HG03432 (cell line): ENCODE data around the gene UBAP2.

ENCODE experiments used
- ATAC-seq: cut with Tn5 transposase; IDR thresholded peaks from one replicate; pipeline ENCODE4 v1.9.1; 2021; ENCODE audit warnings: mild to moderate bottlenecking, moderate library complexity; ENCODE audit not compliant: unreplicated experiment

The UBAP2 gene

GRCh38 chr9:34048727-34049629 is at the start of gene UBAP2:
Gene UBAP2 (minus strand): TSS chr9:34048887. CDS start chr9:34017148, 31,739 bp downstream.
- ATAC-seq = peak; percentile 79

DNA sequence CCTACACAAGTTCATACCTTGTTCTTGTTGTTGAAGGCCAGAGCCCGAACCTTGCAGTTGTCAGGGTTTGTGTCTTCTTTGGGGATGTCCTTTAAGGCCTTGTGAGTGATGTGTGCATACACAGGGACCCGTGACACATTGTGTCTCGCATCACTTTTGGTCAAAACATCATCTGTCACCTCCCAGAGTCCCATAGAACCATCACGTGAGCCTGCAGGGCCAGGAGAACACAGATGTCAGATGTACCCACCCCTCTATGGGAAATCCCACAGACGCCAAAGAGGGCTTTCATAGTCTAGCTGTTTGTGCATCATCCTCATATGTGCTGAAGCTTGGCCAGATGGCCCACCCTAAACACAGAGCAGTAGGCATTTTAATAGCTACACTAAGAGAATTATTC is 49.6 kb upstream of the UBAP2 start:
- peak; percentile 56 for ATAC-seq

GRCh38 chr9:34097865-34098264 is 49.2 kb upstream of the UBAP2 start:
- peak; percentile 81 for ATAC-seq

DNA sequence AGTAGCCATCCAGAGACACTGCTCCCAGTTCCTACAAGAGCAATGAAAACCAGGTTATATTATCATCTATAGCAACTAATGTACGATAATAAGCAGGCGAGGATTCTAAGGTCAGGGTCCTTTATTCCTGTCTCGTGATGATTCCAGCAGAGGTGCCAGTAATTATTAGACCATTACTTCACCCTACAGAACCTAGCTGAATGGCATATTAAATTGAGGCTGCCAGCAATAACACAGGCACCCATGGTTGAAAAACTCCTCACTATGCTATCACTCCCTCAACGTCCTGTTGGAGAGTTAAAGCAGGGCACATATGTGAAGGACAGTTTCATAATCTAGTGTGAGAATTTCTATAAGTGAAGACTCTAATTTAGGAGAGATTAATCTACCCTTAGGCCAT is 48.1 kb upstream of the UBAP2 start:
- no peak for ATAC-seq

GRCh38 chr9:34093578-34093977 is 44.9 kb upstream of the UBAP2 start:
- ATAC-seq = no peak

DNA sequence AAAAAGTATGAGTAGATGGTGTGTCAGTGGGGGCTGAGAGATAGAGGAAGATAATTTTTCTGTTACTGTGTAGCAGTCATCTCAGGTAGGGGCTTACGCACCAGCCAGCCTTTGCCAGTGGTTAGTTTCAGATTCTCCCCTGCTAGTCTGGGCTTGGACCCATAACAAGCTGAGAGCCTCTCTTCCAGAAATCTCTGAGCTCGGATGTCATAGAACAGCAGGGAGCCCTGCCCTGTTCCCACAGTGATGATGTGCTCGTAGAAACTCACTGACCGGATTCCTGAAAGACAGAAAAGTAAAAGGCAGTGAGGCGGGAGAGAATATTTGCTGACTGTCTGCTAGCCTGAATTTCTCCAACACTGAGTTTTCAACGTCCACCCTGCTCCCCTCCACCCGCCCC is 40.6 kb upstream of the UBAP2 start:
- ATAC-seq = no peak

DNA sequence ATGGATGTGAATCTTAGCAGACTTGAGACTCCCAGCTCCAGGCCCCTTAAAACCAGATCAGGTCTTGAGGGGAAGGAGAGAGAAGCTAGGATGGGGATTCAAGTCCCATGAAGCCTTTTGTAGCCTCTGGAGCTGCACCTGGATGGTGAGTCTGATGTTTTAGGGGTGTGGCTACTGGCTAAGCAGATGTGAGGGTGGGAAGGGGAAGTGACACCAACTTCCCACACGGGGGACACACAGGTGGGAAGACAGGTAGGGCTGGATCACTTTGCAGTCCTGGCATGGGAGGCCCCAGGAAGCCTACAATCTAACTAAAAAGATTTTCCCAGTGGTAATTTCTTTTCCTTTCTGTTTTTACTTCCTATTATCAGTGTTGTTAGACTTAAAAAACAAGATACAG is 38.7 kb upstream of the UBAP2 start:
- ATAC-seq = no peak

GRCh38 chr9:34086864-34087263 is 38.2 kb upstream of the UBAP2 start:
- no peak for ATAC-seq

- ATAC-seq = no peak
Measured at GRCh38 chr9:34085581-34086500, 37.2 kb upstream of the UBAP2 start.

DNA sequence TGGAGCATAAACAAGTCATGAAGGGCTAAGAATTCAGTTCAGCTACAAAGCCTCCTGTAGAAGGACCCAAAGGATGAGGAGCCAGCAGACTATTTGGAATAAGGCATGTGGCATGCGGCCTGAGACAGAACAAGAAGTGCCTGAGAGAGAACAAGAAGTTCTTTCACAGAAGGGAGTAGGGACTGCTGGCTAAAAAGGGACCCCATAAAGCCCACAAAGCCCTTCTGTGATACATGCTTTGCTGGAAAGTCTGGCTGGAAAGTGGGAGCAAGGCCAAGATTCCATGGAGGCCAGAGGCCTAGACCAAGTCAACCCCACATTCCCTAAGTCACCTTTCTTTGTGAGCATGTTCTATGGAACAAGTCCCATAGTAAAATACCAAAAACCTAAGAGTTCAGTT is 35.9 kb upstream of the UBAP2 start:
- no peak for ATAC-seq

- ATAC-seq = no peak
Measured at GRCh38 chr9:34079181-34079580, 30.5 kb upstream of the UBAP2 start.

GRCh38 chr9:34072868-34073590 is 24.3 kb upstream of the UBAP2 start:
- no peak for ATAC-seq

DNA sequence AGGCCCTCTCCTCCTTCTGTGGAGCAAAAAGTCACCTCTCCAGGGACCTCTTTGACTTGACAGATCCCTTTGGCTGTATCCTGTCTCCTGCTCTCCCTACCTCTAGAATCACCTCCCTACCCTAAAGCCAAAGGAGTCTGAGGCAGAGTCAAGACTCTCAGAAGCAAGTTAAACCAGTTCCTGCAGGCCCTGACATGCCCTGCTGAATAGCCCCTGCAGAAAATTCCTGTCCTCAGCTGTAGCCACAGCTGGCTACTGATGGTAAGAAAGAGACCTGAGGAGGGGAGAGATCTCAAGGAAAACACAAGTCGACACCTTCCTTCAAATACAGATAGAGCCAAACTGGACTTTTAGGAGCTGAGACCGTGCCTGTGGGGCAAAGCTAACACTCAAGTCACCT is 23.7 kb upstream of the UBAP2 start:
- no peak for ATAC-seq

DNA sequence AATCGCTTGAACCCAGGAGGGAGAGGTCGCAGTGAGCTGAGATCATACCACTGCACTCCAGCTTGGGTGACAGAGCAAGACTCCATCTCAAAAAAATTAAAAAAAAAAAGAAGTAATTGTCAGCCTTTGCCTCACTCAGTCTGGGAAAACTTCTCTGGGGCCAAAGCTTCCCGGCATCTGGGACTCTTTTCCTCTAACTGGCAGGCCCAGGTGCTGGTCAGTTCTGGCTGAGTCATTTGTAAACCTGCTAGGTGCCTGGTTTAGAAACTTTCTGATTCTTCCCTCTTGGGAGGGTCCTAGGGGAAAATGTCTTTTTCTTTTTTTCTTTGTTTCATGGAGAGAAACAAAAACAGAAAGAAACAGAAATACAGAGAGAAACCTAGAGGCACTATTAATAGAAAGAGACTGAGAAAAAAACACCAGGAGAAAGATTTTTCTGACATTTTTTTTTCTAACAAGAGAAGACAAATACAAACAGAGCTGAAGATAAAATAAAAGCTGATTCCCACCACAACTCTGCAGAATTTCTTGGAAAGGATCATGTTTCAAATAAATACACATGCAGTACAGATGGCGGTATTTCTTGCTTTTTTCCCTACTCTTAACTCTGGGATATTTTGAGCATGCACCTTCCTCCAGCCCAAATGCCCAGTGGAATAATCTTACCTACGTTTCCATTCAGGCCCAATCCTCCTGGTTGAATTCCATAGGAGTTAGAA is 22.1 kb upstream of the UBAP2 start:
- ATAC-seq = no peak

DNA sequence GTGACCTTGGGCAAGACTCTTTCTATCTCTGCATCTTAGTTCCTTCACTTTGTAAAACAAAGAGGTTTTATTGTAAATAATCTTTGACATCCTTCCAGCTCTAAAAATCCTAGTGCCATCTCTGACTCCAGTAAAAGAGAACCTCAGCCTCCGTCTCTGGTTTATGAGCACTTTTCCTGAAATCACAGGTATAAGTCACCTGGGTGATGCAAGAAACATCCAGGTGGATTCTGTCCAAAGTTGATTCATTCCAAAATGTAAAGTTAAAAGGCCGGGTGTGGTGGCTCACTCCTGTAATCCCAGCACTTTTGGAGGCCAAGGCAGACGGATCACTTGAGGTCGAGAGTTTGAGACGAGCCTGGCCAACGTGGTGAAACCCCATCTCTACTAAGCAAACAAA is 21.1 kb upstream of the UBAP2 start:
- no peak for ATAC-seq

DNA sequence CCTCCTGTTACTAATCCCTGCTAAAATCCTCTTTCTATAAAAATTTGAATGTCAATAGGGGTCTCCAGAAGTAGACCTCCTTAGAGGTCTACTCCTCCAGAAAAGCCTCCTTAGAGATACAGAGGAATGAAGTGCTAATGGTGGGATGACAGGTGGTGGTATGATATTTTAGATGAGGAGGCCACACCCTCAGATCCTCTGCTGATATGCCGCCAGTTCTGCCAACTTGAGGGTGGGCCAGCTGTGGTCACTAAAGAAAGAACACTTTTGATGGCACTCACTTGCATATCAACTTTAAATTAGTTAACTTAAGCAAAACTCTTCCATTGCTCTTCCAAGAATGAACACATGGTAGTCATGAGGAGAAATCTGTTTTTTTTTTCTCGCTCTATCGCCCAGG is 16.9 kb upstream of the UBAP2 start:
- no peak for ATAC-seq

DNA sequence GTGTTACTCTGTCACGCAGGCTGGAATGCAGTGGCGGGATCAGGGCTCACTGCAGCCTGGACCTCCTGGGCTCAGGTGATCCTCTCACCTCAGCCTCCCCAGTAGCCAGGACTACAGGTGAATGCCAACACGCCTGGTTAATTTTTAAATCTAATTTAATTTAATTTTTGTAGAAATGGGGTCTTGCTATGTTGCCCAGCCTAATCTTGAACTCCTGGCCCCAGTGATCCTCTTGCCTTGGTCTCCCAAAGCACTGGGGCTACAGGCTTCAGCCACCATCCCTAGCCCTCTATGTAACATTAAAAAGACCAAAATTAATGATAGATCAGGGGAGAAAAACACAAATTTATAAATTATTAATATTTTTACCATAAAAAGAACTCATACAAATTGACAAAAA is 11.3 kb upstream of the UBAP2 start:
- no peak for ATAC-seq

DNA sequence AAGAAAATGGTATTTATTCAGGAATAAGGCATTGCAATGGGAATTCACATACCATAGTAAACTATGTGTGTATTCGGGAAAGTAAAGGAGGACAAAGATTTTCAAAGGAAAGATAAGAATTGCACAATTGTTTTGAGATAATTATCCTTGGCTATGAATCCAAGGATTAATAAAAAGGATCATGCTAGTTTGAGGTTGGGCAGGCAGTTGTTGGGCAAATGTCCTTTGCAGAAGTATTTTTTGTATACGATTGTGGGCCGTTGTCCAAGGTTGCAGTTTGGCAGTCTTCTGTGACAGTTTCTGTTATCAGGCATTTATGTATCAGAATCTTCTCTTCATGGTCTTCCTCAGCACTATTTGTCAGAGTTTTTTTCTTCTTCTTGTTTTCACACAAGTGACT is 10.6 kb upstream of the UBAP2 start:
- ATAC-seq = no peak

- ATAC-seq = no peak
Measured at GRCh38 chr9:34049630-34050384, 1.1 kb upstream of the UBAP2 start.
